ENCODE results near the gene HIGD2A. TPM values are rescaled to one million over a fixed set of nuclear protein-coding genes. Genes with fewer than 3 reads are reported as not detected.
"Not testable (repeated sequence)": the region's sequence is repeated elsewhere in the genome, so short reads cannot be mapped to it uniquely, and the experiment has no call there.

HIGD2A gene
- total RNA-seq, 1 experiment from 2014 or later, result 142 TPM

DNA sequence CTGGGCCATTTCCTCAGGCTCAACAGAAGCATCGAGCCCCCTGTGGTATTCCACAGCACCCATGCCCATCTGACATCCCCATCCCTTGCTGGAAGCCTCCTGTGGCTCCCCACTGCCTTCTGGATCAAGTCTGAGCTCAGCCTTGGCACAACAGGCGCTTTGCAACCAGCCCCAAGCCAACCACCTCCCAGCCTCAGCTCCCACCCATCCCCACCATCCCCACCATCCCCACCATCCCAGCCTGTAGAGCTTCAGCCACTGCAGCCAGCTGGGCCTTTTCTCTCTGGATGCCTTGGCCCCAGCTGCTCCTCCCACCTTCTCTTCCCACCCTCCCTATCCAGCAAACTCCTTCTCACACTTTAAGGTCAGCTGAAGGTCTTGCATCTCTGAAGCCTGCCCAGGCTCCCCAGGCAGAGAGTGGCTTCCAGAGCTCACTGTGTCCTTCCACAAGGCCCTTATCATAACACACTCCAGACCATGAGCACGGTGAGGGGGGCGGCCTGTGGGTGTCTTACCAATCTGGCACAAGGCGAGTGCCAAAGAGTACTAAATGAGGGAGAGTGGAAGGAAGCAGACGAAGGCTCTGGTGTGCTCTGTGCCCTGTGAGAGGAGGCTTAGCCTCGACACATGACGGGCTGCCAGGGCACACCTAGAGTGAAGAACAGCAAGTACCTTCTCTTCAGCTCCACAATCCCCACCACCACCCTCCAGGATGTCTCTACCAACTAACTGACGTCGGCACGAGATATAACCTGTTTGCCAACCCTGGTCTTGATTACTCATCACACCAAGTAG lies 6.5 kb downstream of the HIGD2A start:
- DNase-seq (ENCODE audit: low spot score), result no peak

DNA sequence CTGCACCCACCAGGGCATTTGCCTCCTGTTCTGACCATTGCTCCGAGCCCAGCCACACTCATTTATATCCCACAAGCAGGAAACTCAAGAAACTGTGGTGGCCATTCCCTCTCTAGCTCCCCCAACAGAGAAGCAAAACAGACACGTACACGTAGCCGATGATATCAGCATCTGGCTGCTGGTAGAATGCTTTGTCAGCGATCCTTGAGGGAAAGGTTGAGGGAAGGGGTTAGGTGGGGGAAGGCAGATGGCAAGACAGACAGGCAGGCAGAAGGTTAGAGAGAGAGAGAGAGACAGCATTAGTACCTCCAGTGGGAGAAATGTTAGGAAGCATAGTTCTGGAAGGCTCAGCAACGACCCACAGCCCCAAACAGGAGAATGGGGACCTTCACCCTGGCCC lies 7.8 kb downstream of the HIGD2A start:
- no peak for DNase-seq (ENCODE audit: low spot score)

DNA sequence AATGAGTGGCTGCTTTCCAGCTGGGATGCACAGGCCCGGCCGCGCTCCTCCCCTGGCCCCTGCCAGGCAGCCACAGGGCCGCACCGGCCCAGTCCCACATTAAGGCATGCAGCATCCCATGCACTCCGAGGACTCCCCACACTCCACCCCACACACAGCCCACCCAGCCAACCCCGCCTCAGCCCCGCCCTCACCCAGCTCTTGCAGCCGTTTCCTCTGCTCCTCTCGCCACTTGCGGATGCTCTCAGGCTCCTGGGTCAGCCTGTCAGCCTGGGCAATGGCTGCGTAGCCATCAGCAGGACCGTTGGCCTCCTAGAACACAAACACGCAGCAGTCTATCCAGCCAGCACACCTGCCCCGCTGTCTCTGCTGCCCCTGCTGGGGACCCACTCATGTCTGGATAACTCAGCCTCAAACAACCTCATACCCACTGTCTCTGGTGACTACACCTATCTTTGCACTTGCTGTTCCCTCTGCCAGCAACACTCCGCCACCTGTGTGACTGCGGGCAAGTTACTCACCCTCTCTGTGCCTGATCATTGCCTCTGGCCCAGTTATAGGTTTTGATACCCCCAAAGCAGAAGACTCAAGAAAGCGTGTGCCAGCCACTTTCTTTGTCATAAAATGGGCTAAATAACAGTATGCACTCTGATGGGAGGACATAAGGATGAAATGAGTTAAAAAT lies 9.3 kb downstream of the HIGD2A start:
- DNase-seq (ENCODE audit: low spot score), result no peak

DNA sequence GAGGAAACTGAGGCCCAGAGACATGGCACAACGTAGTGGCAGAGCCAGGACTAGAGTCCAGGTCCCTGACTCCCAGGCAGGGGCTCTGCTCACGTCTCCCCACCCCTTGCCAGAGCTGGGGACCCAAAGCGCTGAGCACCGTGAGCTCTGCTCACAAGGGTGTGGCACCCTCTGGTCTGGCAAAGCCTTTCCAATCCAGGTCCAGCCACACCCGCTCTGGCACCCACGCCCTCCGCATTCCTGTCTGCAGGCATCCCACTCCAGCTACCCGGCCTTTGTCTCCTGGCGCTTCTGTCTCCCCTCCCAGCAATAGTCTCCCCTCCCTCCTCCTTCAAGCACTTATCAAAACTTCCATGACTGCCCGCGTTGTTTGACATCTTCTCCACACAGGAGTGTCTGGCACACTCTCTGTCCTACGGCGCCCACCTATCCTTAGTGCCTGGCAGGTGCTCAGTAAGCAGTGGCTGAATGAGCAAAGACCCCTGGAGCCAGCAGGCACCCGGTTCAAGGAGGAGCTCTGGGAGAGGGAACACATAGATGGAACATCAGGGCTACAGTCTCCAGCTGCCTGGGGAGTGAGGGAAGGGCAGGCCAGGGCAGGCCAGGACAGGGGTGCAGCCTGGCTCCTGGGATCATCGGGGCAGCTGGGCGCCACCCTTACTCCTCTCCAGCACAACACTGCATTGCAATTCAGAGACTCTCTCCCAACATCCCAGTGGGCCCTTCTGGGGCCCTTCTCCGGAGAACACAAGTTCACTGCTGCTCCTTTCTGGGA lies 12.0 kb downstream of the HIGD2A start:
- no peak for DNase-seq (ENCODE audit: low spot score)

DNA sequence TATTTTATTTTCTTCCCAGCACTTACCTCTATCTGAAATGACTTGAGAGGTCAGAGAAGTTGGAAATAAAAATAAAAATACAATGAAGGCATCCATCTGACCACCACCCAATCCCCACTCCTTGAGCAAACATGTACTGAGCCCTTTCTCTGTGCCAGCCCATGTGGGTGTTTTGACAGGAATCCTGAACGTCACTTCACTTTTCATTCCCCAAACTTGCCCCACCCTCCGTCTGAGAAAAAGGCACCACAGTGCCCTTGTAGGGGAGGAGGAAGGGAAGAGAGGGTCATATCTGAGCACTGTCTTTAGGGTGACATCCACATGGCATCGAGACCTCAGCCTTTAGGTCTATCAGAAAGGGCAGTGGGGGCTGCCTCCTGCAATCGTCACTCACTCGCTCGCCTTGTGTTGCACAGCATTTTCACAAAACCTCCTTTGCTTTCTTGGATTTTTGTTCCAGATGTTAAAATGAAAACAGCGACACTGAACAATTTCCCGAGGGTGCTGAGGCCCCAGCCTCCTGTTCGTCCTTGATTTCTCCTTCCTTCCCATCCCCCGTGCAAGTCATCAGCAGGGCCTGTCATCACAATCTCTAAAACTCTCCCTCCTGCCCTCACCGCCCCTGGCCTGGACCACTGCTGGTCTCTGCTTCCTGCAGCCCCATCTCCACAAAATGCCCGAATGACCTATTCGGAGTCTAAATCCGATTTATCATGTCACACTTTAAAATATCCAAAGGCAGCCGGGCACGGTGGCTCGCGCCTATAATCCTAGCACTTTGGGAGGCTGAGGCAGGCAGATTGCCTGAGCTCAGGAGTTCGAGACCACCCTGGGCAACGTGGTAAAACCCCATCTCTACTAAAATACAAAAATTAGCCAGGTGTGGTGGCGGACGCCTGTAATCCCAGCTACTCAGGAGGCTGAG lies 13.0 kb downstream of the HIGD2A start:
- no peak for DNase-seq (ENCODE audit: low spot score)

DNA sequence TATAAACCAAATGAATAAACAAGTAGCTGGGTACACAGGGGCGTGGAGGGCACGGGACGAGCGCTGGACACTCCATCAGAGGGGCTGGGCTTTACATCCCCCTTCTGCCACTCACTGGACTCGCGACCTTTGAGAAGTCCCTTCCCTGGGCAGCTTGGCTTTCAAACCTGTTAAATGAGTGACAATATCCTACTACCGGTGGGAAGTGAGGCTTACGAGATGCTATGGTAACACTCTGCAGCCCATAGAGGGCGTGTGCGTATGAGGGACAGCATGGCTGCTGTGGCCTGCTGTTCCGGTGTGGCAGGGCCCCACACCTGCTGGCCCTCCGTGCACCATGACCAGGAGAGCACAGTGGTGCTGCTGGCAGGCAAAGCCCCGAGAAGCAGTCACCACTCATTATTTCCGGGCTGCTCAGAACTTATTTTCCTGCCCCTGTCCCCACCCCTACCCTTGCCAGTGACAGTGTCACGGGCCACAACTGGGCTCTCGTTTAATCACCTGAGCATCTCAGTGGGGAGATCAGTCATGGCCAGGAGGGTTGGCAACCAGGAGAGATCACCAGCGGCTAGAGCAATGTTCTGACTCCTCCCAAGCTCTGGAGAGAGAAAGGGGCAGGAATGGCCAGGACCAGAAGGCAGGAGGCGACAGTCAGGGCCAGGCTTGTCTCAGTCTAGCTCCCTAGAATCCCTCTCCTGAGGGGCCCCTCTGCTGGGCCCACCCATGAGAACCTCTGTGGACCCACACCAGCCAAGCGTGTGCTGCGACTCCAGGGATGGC lies 17.3 kb downstream of the HIGD2A start:
- DNase-seq (ENCODE audit: low spot score), result no peak

DNA sequence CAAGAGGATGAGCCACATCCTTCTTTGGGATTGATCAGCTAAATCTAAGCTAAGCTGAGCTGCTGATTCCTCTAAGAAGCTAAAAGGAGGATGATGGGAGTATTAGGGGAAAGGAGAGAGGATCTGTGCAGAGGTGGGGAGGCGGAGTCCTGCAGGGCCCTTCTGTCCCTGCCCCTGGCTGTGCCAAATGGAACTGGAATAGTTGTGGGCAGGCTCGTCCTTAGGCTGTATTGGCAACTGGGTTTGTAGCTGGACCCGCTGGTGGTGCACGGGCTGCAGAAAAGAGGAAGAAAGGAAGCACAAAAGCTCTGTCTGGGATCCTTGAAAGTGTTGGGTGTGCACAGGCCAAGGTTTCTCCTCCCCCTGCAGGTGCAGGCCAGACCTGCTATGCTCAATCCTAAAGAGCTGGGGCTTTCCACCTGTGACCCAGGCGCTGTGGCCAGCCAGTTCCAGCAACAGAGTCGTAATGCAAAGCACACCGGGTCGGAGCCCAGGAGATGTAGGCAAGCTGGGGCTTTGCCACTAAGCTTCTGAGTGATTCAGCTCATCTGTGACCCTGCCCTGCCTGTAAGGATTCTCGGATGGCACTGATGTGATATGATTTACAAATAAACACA lies 18.0 kb downstream of the HIGD2A start:
- no peak for DNase-seq (ENCODE audit: low spot score)

DNA sequence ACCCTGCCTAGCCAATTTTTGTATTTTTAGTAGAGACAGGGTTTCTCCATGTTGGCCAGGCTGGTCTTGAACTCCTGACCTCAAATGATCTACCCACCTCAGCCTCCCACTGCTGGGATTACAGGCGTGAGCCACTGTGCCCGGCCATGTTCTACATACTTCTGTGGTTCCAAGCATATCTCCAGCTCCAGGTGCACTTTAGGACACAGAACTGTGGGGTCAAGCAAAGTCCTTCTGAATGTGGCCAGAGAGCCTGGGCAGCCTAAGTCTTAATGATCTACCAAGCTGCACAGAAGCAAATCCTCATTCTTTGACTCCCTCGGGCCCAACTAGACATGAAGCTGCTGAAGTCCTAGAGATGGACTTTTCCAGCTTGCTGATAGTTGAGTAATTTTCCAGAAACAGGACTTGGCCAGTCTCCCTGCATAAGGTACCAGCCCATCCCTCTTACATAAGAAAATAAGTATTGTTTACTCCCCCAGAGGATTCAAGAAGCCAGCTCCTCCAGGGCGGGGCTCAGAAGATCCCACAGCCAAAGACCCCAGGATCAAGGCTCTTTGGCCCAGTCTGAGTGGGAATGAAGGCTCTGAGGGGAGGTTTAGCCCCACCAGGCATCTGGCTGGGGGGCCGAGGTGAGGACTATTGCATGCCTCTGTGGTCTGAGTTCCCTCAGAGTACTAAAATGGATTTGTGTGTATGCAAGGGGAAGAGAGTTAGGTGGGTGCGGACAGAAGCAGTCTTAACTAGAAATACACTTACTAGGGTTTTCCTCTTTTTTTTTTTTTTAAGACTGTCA lies 19.1 kb downstream of the HIGD2A start:
- no peak for DNase-seq (ENCODE audit: low spot score)

DNA sequence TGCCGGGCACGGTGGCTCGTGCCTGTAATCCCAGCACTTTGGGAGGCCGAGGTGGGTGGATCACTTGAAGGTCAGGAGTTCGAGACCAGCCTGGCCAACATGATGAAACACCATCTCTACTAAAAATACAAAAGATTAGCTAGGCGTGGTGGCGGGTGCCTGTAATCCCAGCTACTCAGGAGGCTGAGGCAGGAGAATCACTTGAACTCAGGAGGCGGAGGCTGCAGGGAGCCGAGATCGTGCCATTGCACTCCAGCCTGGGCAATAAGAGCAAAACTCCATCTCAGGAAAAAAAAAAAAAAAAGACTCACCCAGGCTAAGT lies 19.7 kb downstream of the HIGD2A start:
- DNase-seq (ENCODE audit: low spot score), result not testable (repeated sequence)

DNA sequence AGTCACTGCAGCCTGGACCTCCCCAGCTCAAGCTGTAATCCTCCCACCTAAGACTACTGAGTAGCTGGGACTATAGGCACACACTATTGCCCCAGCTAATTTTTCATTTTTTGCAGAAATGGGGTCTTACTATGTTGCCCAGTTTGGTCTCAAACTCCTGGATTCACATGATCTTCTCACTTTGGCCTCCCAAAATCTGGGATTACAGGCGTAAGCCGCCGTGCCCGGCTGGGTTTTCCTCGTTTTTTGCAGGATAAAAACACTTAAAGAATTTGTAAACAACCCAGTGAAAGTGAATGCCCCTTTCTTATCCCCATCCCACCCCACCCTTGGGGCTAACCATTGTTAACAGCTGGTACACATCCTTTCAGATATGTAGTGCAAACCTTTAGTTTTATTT lies 20.0 kb downstream of the HIGD2A start:
- DNase-seq (ENCODE audit: low spot score), result no peak

DNA sequence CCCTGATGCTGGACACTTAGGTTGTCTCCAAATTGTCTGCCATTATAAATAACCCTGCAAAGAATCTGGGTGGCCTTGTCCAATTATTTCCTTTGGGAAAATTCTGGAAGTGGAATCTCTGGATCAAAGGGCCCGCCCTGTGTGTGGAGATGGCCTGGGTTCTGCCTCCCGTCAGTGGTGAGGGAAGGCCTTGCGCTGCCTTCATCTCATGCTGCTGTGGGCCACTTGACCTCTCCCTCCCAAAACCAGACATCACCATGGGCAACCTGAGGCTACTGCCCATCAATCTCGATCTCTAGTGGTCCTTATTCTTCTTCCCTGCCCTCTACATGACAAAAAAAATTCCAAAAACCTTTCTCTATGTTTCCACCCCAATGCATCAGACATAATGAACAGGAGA lies 21.2 kb downstream of the HIGD2A start:
- no peak for DNase-seq (ENCODE audit: low spot score)

DNA sequence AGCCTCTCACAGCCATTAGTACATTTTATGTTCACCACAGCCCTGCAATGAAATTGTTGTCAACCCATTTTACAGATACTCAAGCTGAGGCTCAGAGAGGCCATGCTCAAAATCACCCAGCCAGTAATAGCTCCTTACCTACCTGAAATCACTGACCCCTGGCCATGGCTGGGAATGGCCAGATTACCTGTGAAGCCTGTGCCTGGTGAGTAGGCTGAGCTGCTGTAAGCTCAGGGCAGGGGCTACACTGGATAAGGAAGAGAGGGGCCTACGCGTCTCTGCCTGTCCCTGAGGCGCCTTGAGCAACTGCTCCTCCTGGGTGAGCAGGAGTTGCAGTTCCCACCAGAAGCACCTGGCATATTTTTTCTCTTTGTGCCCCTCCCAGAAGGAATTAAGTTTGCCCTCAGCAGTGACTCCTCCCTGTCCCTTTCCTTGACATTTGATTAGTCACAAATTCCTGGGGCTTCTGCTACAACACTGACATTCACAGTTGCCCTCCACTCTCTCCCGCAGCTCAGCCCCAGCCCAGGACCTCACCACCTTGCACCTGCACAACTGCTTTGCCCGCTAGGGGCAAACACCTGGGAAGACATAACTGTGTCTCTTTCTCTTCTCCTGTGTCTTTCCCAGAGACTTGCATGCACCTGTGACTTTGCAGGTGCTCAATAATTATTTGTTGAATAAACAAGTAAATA lies 22.1 kb downstream of the HIGD2A start:
- peak; percentile 51 for DNase-seq (ENCODE audit: low spot score)

DNA sequence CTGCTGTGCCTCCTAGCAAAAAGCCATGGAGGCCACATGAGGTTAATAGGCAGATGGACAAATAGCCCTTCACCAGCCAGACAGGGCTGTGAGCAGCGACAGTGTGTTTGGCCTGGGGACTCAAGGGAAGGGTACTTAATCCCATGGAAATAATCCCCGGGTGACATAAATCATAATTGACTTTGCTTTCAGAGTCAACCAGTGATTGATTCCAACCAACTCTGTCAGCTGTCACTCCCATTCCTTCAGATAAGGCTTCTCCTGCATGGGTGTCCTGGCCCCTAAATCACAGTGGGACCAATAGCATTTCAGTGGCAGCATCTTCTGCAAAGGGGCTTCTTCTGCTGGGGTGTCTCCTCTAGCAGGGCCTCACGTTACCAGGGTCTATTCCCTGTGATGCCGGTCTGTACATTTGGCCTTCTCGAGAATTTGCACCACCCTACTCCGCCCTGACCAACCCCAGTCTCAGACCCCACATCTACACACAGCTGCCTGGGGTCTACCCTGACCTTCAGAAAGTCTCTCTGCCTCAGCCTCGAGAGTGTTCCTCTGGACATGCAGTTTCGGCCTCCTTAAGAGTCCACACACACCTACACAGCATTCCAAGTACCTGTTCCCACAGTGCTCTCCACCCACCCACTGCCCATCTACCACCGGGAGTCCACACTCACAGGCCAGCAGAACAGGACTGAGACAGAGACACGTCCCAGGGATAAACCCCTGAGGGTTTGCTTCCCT lies 24.1 kb downstream of the HIGD2A start:
- no peak for DNase-seq (ENCODE audit: low spot score)

DNA sequence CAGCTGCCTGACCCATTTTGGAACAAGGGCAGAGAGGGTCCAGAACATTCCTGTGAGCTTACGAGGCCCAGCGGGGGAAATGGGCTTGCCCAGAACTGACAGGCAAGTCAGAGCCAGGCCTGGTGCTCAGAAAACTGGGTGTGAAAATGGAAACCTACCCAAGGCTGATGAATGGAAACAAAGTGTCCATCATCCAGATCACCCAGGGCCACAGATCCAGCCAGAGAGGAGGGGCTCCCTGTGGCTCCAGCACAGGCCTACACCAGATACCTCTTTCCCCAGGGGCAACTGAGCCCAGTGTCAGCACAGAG lies 24.7 kb downstream of the HIGD2A start:
- DNase-seq (ENCODE audit: low spot score), result no peak

DNA sequence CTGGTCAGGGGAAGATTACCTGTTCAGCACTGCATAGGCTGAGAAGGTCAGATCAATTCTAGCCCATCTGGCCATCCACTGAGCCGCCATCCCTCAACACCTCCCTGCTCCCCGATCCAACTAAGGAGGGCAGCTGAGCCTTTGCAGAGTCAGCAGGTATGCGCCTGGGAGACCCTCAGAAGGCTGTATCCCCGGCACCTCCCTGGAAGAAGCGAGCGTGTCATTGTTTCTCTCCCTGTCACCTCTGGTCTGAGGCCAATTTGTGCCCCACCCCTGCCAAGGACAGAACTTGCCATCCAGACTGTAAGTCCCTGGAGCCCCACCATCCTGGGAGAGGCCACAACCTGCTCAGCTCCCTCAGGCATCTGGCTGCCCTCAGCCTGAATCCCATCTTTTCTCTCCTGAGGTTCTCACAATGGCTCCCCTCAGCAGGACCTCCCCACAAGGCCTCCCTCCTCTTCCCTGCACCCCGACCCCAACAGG lies 25.2 kb downstream of the HIGD2A start:
- no peak for DNase-seq (ENCODE audit: low spot score)

DNA sequence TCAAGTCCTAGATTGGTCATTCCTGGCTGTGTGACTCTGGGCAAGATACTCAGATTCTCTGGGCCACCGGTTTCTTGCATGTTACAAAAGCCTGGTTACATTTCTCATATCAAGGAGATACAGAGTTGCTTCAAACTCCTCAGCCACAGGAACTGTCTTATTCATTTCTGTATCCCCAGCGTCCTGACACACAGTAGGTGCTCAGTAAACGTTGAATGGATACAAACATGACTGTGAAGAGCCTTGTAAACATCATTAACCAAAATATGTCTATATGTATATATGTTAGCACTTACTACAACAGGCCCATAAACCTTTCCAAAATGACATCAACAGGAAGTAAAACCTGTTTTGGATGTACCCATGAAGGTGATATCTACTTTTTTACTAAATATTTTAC lies 26.2 kb downstream of the HIGD2A start:
- DNase-seq (ENCODE audit: low spot score), result no peak

DNA sequence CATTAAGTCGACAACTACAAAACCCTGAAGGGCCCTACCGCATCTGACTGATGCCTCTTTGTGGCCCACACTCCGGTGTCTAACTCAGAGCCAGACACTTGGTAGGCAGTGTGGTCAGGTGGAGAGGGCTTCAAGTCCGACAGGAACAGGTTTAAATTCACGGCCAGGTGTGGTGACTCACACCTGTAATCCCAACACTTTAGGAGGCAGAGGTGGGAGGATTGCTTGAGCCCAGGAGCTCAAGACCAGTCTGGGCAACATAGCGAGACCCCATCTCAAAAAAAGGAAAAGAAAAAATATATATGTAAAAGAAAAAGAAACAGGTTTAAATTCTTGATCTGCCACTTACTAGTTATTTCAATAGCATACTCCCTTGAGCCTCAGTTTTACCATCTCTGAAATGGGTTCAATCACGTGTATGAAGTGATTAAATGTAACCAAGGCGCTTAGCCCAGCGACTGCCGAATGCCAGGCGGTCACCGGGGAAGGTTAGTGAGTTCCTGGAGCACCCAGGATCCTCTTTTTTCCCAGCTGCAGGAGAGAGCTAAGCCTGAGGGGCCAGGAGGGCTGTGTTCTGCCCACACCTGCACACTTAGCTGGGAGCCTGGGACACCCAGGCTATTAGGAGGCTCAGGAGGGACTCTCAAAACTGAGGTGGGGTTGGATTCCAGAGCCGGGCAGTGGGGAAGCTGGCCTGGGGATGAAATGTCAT lies 26.8 kb downstream of the HIGD2A start:
- no peak for DNase-seq (ENCODE audit: low spot score)
